KOPT-K1 (cell line): ENCODE measurements around the gene PSMB11.
A peak's percentile ranks its signal among the peaks of the same experiment; 100 is the strongest.
"Not testable (repeated sequence)": the region's sequence is repeated elsewhere in the genome, so short reads cannot be mapped to it uniquely, and the experiment has no call there.

ENCODE experiments used
- H3K27ac ChIP-seq: fragments of 200-600 bp; sonication (generic); 2 replicates; pipeline ENCODE4 v1.5.1; 2016; ENCODE audit warnings: antibody characterized with exemption, mild to moderate bottlenecking, low read depth, low read length; ENCODE audit not compliant: poor library complexity, severe bottlenecking
- H3K36me3 ChIP-seq: fragments of 200-600 bp; sonication (generic); 2 replicates; pipeline ENCODE4 v1.5.1; 2017; ENCODE audit warnings: antibody characterized with exemption, mild to moderate bottlenecking, low read length, moderate library complexity; ENCODE audit not compliant: insufficient read depth
- H3K9me3 ChIP-seq: fragments of 200-600 bp; sonication (generic); 2 replicates; pipeline ENCODE4 v1.5.1; 2017; ENCODE audit warnings: antibody characterized with exemption, low read length, mild to moderate bottlenecking; ENCODE audit not compliant: insufficient read depth, poor library complexity, severe bottlenecking

Gene PSMB11

GRCh38 chr14:23042162-23042965 is at the start of gene PSMB11:
Gene PSMB11, plus strand, starts transcription at chr14:23042212. Its CDS starts 14 bp downstream, at chr14:23042226.
- Histone ChIP-seq H3K27ac (no peak within 1 kb of the TSS), H3K36me3 (no peaks in the 10 kb centered on the region), H3K9me3 (no peaks in the 10 kb centered on the region)

GRCh38 chr14:22993517-22993916 is 48.5 kb upstream of the PSMB11 start:
- H3K9me3 ChIP-seq: no peaks in the 10 kb centered on the region
- no peaks in the 10 kb centered on the region for H3K36me3 ChIP-seq
- no peak overlapping the region for H3K27ac ChIP-seq

GRCh38 chr14:22994762-22995275 is 47.2 kb upstream of the PSMB11 start:
- Histone ChIP-seq H3K27ac (no peak overlapping the region), H3K36me3 (no peaks in the 10 kb centered on the region), H3K9me3 (no peaks in the 10 kb centered on the region)

GRCh38 chr14:22995889-22996625 is 46.0 kb upstream of the PSMB11 start:
- H3K9me3 ChIP-seq: no peaks in the 10 kb centered on the region
- H3K27ac ChIP-seq: no peak overlapping the region
- H3K36me3 ChIP-seq: no peaks in the 10 kb centered on the region

- no peaks in the 10 kb centered on the region for H3K9me3 ChIP-seq
- no peak overlapping the region for H3K27ac ChIP-seq
- no peaks in the 10 kb centered on the region for H3K36me3 ChIP-seq
Observed at GRCh38 chr14:22996768-22997654, 45.0 kb upstream of the PSMB11 start.

GRCh38 chr14:22997676-22998323 is 44.2 kb upstream of the PSMB11 start:
- H3K36me3 ChIP-seq: no peaks in the 10 kb centered on the region
- H3K27ac ChIP-seq: no peak overlapping the region
- no peaks in the 10 kb centered on the region for H3K9me3 ChIP-seq

GRCh38 chr14:22998329-22999012 is 43.5 kb upstream of the PSMB11 start:
- Histone ChIP-seq H3K36me3 (no peaks in the 10 kb centered on the region), H3K27ac (no peak overlapping the region), H3K9me3 (no peaks in the 10 kb centered on the region)

- Histone ChIP-seq H3K27ac (no peak overlapping the region), H3K36me3 (no peaks in the 10 kb centered on the region), H3K9me3 (no peaks in the 10 kb centered on the region)
Observed at GRCh38 chr14:23000860-23001259, 41.2 kb upstream of the PSMB11 start.

- Histone ChIP-seq H3K36me3 (no peaks in the 10 kb centered on the region), H3K27ac (no peak overlapping the region), H3K9me3 (no peaks in the 10 kb centered on the region)
Observed at GRCh38 chr14:23002592-23002991, 39.4 kb upstream of the PSMB11 start.

- H3K9me3 ChIP-seq, H3K27ac ChIP-seq, H3K36me3 ChIP-seq: not testable (repeated sequence)
Observed at GRCh38 chr14:23004274-23004673, 37.7 kb upstream of the PSMB11 start.

- H3K27ac ChIP-seq: peak overlapping the region; percentile 93
- H3K36me3 ChIP-seq: no peaks in the 10 kb centered on the region
- H3K9me3 ChIP-seq: no peaks in the 10 kb centered on the region
Observed at GRCh38 chr14:23005451-23006187, 36.4 kb upstream of the PSMB11 start.

- peak overlapping the region; percentile 93 for H3K27ac ChIP-seq
- H3K36me3 ChIP-seq: no peaks in the 10 kb centered on the region
- H3K9me3 ChIP-seq: no peaks in the 10 kb centered on the region
Observed at GRCh38 chr14:23006188-23006534, 35.9 kb upstream of the PSMB11 start.

GRCh38 chr14:23006544-23007419 is 35.2 kb upstream of the PSMB11 start:
- H3K36me3 ChIP-seq: no peaks in the 10 kb centered on the region
- peak overlapping the region; percentile 93 for H3K27ac ChIP-seq
- no peaks in the 10 kb centered on the region for H3K9me3 ChIP-seq
